ENCODE results near the gene MTPN.
A peak's percentile ranks its signal among the peaks of the same experiment; 100 is the strongest.

MTPN gene

GRCh38 chr7:135981958-135982646 is 4.9 kb upstream of the MTPN start:
- no peak for DNase-seq

- peak; percentile 90 for DNase-seq
Measured at GRCh38 chr7:135980665-135981180, 3.6 kb upstream of the MTPN start.

- peak; percentile 65 for DNase-seq
Measured at GRCh38 chr7:135980012-135980551, 2.9 kb upstream of the MTPN start.

GRCh38 chr7:135979471-135980011 is 2.4 kb upstream of the MTPN start:
- DNase-seq = no peak

GRCh38 chr7:135978624-135979023 is 1.5 kb upstream of the MTPN start:
- no peak for DNase-seq

GRCh38 chr7:135977742-135978066 is 545 bp upstream of the MTPN start:
- DNase-seq = no peak

GRCh38 chr7:135976312-135977006 is 700 bp downstream of the MTPN start:
- no peak for DNase-seq

DNA sequence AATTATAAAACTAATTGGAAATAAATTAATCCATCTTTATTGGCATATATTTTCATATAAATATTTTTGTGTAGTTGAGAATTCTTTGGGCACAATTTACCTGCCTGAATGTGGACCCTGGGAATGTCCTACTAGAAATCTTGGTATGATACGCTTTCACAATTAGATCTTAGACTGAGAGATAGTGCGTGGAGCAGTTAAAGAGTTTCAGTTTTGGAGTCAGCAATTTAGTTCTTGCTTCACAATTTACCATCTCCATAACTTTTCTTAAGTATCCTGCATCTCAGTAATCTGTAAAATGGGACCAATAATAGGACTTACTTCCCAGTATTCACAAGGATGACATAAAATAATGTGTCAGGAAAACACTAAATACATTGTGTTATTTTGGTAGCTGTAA is 2.0 kb downstream of the MTPN start:
- no peak for DNase-seq

DNA sequence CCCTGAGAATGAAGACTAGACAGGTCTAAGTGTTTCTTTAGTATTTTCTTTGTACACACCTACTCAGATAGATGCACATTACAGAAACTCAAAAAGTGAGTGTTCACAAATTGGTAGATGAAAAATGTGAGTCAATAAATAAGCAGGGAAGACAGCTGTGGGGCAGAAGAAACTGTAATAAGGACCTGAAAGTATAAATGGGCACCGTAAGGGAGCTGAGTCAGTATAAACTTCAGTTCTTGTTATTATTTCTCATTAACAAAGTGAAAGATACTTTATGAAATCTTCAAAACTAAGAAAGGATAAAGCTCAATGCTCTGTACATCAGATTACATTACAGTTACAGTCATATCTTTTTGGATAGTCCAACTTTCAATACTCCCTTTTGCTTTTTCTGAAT is 2.5 kb downstream of the MTPN start:
- no peak for DNase-seq

GRCh38 chr7:135971366-135971725 is 5.8 kb downstream of the MTPN start:
- no peak for DNase-seq

DNA sequence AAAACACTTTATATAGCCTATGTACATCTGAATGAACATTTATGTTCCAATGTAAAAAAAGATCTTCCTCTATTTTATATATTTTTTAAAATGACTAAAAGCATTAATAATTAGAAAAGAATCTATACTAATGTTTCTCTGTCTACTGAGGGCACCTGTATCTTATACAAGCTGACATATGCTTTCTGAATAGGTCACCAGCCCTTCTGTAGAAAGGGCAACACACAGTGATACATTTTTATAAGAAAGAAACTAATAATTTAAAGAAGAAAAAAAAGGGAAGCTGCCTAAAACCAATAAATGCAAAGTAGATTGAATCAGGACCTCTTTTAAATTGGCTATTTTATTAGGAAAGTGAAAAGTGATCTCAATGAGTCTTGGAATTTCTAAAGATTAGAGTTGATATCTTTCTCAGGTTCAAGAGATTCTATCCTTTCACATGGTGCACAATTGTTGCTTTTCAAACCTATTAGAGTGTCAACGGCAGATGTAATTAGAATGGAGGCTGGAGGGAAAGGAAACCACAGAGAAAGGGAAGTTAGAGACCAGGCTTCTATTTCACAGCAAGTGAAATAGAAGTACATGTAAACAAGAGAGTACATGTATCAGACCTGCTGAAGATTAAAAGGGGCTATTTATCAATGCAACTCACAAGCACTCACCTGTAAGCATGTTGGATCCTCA is 6.3 kb downstream of the MTPN start:
- no peak for DNase-seq

GRCh38 chr7:135970045-135970444 is 7.1 kb downstream of the MTPN start:
- no peak for DNase-seq

DNA sequence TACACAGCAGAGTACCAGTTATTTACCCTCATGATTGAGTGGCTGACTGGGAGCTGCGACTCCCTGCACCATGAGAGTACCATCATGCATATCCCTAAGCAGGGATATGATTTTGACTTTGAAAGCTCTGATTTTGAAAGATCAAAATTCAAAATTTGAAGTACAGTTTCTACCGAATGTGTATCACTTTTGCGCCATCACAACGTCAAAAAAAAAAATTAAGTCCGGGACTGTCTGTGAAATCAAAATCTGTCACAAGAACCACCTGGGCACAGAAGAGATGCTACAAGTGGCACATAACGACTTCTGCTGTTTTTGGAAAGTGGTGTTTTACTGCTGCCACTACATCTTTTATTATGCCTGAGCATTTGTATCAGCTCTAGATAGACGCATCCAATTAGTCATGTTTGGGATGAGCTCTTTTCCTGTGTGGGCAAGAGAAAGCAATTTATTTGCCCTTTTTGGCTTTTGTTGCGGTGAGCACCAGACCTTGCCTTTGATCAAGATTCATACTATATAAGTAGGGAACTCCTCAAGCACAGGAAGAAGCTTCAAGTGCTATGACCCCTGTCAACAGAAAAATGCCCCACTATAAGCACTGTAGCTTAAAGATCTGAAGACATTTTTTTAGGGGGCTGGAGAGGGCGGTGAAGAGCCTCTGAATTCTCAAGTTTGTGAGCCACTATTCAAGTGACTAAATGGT is 10.7 kb downstream of the MTPN start:
- DNase-seq = no peak

DNA sequence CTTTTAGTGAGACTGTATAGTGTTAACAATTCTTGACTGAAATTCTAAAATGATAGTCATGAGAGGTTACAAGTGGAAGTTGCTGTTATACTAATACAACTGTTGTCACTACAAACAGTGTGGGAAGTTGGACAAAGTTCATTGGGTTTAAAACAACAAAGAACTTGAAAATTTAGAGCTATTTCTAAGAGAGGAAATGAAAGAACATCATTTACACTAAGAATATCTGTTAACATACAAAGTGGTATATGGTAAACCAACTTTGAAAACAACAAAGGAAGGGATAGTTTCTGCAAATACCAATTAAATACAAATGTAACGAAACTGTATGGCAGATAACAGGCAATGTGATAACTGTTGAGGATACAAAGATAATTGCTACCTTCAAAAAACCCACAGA is 11.6 kb downstream of the MTPN start:
- no peak for DNase-seq

GRCh38 chr7:135964791-135965190 is 12.4 kb downstream of the MTPN start:
- DNase-seq = no peak

DNA sequence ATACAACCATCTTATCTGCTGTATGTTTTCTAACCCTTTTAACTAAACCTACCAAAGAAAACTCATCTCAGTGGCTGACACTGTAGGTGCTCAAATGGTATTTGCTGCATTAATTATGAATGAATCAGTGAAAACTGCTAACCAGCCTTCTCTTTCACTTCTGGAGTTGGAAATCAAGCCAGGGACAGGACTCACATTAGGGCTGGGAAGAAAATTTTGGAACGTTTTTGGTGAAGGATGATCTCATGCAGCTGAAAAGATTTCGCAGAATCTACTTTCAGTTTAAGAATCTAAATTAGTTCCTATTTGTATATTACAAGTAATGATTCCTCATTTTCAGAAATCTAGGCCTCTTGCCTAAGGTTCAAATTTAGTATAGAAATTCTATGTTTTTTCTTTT is 12.9 kb downstream of the MTPN start:
- DNase-seq = no peak

- no peak for DNase-seq
Measured at GRCh38 chr7:135962802-135963201, 14.4 kb downstream of the MTPN start.

DNA sequence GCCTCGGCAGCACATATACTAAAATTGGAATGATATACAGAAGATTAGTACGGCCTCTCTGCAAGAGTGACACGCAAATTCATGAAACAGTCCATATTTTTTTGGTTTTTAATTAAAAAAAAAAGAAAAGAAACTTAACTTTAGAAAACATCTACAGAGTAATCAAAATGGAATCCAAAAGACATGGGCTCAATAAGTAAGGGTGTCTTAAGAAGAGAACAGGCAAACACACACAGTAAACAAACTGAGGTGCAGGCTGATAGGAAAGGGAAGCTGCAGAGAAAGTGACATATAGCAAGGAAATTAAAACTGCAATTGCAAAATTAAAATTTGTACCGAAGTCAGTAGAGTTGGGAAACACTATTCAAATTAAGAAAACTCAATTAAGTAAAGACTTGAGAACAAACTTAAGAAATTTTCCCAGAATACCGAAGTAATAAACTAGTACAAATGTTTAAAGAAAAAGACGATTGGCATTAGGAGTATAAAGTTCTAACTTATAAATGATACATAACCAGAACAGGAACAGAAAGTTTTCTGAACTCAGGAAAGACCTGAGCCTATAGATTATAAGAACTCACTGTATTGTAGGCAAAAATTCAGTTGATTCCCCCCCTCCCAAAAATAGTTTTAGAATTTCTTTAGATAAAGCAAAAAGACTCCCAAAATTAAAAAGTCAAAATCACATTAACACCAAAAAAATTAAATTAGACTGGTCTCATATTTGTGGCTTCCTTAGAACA is 16.3 kb downstream of the MTPN start:
- no peak for DNase-seq

DNA sequence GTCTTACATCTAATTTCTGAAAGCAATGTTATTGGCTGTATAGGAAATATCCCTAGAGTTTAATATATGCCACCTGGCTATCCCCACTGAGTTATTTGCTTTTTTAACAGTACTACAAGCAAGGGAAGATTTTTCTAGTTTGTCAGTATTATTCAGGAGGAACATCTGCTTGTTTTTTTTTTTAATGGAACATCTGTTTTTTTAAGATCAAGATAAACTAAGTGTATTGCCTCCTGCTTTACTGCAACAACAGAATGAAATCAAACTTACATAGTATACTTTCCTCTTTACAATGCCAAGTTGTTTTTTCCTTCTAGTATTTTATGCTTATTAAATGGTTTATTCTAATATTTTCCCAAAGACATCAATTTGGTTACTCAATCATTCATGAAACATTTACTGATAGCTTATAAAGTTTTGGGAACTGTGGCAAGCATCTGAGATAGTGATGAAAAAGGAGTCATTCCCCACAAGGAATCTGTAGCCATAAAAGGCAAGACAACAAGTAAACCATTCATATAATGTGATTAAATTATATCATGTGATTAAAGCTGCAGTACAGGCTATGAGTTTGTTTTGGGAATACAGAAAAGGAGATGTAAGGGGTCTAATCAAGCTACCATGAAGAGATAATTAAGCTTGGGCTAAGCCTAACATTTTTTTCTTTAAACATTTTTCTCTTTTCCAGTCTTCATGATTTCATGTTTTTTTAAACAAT is 17.4 kb downstream of the MTPN start:
- DNase-seq = no peak

- no peak for DNase-seq
Measured at GRCh38 chr7:135958173-135958572, 19.0 kb downstream of the MTPN start.

GRCh38 chr7:135957627-135958026 is 19.5 kb downstream of the MTPN start:
- no peak for DNase-seq

All from fibroblast of skin of abdomen (primary cell).